Right lung (tissue), 5 donors: ENCODE data around the gene NPTN. TPM values are rescaled to one million over a fixed set of nuclear protein-coding genes. Genes with fewer than 3 reads are reported as not detected.
"Not testable (repeated sequence)": the region's sequence is repeated elsewhere in the genome, so short reads cannot be mapped to it uniquely, and the experiment has no call there.

ENCODE experiments used
- DNase-seq, 2 donors: peaks; one replicate each; pipeline ENCODE4 v3.0.0-alpha.2; 2013
- polyA plus RNA-seq, 5 donors: library from polyadenylated mRNA; unstranded; fragments of 120-200 nt; gene quantifications; one replicate each; pipeline versions ENCODE4 v1.2.1 to v1.2.3, GENCODE V29; 2013; ENCODE audit warnings: inconsistent platforms in 1 of 5, low replicate concordance in 1 of 5; ENCODE audit not compliant: insufficient read length in 5 of 5, insufficient read depth in 1 of 5

NPTN gene
- polyA plus RNA-seq, 5 donors = 110 to 143 (median 126) TPM

GRCh38 chr15:73602446-73602843, 30.7 kb downstream of the NPTN start:
- no peak for DNase-seq

- DNase-seq = peak; percentile 71 to 81
Observed at GRCh38 chr15:73601451-73602445, 31.4 kb downstream of the NPTN start.

GRCh38 chr15:73600413-73601335, 32.5 kb downstream of the NPTN start:
- no peak for DNase-seq

GRCh38 chr15:73599934-73600333, 33.3 kb downstream of the NPTN start:
- DNase-seq = no peak

DNA sequence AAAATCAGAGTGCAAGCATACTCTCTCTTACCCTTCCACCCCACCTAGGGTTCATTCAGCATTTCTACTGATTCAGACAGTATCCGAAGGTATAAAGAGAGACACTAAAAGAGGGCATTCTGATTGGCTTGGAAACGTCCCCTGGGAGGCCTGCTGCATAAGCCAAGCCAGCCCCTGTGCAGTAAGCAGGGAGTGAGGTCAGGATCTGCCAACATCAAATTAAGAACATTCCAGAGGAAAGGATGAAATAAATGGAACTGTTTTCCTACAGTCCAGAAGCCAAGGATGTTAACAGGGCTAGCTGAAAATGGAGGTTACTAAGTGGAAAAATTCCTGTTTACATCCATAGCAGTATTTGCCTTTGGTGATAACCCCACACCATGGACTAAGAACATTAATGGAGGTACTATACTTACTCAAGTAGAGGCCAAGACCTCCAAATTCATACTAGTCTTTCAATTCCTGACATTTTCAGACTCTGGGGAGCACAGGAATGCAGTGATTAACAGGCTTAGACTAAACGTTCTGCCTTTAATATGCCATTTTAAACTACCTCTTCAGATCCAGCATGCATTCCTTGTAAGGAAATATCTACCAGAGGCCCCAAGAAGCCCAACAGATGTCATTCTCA, 34.5 kb downstream of the NPTN start:
- no peak for DNase-seq

- no peak for DNase-seq
Observed at GRCh38 chr15:73597036-73597638, 36.1 kb downstream of the NPTN start.

DNA sequence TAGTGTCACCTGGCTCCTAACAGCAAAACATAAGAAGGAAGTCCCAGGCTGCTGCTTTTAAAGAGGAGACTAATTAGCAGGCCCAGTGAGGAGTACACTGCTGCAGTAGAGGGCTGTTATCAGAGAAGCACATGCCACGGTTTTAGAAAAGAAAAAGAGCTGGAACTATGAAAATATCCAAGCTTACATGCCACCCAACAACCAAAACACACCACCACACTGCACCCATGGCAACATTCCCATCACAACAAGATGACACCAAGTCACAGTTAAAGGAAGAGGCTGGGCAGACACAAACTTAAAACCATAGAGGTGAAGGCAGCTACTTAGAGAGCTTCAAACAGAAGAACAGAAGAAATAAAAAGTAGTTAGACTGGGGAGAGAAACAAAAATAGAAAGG, 37.0 kb downstream of the NPTN start:
- DNase-seq = no peak

- DNase-seq = no peak
Observed at GRCh38 chr15:73594109-73594508, 39.1 kb downstream of the NPTN start.

DNA sequence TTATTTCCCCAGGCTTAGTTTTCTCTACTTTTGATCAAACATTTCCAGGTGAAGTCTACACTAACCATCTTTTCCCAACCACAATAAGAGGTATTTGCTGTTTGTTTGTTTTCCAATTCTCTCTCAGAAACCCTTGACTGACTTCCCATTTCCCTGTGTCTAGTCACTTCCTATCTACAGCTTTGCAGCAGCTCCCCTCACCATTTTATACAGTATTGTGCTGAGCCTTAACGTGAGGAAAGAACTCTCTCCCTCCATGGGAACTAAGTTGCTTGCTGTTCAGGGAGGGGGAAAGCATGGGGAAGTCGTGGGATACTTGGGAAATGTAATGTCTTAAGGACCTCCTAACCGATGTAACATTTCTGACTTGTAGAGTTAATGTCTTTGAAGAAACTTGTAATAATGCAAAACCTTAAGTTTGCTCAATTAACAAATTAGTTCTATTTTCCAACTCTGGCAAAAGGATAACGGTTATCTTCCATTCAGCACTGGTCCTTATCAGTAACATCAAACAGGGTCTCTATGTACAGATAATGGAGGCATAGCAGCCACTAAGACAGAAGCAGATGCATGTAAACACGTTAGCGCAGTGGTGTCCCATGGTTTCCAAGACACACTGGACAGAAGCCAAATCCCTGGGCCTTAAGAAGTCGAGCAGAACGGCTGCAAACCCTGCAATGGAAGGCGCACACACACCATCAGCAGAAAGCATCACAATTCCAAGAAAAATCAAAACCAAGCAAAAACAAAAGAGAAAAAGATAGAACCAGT, 39.7 kb downstream of the NPTN start:
- peak; percentile 83 to 89 for DNase-seq

DNA sequence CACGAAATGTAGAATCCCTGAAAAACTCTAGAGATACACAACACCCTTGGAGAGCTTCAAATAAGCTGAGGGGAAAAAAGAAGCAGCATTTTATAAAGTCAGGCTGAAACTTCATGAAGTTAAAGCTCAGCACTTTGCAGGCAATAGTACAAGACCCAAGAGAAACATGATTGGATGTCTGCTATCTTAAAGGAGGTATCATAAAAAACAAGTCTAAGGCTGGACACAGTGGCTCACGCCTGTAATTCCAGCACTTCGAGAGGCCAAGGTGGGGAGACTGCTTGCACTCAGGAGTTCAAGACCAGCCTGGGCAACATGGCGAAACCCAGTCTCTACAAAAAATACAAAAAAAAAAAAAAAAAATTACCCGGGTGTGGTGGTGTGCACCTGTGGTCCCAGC, 42.9 kb downstream of the NPTN start:
- no peak for DNase-seq

GRCh38 chr15:73589766-73590165, 43.4 kb downstream of the NPTN start:
- no peak for DNase-seq

- no peak for DNase-seq
Observed at GRCh38 chr15:73585871-73586654, 47.1 kb downstream of the NPTN start.

DNA sequence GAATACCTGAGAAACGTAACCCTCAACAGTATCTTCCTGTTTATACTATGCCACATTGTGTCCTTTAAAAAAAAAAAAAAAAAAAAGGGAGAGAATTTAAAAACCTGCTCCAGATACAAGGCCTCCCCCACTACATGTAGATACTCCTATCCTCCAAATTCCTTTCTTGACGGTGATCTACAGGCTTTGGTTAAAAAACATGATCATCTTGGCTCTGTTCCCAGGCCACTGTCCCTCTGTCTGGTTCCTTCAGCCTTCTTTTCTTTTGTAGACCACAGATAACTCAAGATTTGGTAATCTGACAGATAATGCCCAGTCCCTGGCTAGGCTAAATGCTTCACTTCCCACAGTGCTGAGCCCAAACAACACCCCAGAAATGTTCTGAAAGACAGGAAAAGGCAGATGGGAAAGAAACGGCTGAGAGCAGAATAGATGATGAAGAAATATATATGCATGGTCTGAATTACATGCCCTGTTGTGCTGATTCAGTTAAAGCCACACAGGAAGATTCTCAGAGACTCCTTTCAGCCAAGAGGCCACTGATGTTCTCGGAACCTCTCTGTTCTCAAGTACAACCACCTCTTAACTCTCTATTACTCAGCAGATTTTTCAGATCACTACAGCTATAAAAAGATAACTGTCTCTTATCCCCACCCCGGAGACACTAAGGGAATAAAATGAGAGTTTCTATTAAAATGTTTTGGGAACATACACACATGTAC, 48.3 kb downstream of the NPTN start:
- no peak for DNase-seq

DNA sequence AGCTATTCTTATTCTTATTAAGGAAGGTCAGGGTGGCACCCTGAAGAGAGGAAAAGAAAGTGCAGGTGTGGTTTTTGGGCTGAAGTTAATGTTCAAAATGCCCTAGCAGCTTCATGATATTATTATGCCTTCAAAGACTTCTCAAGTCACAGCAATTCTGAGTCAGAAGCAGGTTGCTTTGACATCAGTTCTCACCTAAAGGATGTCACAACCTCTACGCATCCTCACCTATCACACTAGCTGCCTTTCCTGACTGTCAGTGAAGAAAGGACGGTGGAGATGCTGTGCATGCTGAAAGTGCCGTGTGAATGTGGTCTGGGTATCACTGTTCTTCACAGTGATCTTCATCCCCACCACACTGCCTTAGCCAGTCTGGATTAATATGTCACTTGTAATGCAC, 49.6 kb downstream of the NPTN start:
- no peak for DNase-seq

- DNase-seq = no peak
Observed at GRCh38 chr15:73582851-73583379, 50.3 kb downstream of the NPTN start.

DNA sequence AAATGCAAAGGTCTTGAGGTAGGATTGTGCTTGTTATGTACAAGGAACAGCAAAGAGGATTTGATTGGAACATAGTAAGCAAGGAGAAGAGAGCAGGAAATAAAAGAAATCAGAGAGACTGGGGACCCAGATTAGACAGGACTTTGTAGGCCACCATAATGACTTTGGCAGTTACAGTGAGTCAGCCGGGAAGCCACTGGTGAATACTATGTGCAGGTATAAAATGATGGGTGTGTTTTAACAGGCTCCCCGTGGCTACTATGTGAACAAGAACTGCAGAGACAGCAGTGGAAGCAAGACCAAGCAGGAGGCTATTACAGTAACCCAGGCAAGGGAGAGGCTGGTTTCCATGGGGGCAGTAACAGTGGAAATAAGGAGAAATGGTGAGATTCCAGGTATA, 55.2 kb downstream of the NPTN start:
- no peak for DNase-seq

- DNase-seq = not testable (repeated sequence)
Observed at GRCh38 chr15:73577593-73577992, 55.6 kb downstream of the NPTN start.

GRCh38 chr15:73575636-73576247, 57.4 kb downstream of the NPTN start:
- no peak for DNase-seq
